ENCODE results near the gene FAM114A1. TPM values are rescaled to one million over a fixed set of nuclear protein-coding genes. Genes with fewer than 3 reads are reported as not detected.

The FAM114A1 gene
- polyA plus RNA-seq, 2 of the 4 experiments (the other 2 are of a cell fraction), result 44.2 to 55.4 TPM

DNA sequence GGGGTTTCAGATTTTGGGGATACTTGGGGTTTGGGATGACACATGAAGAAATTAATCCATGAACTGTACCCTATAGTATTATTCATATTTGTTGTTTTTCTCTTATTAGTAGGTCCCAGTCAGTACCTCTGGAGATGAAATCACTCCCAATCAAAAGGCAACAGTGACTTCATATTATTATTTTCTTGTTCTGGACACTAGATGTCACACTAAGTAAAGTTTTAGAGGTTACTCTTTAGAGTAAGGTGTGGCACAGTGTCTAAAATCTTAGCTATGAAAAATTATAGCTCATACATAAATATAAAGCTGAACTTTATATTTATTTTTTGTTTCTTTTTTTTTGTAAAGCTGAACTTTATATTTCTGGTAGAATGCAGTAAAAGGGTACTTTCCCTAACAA is 35.1 kb downstream of the FAM114A1 start (continued):
- TF ChIP-seq, protein P1, sequence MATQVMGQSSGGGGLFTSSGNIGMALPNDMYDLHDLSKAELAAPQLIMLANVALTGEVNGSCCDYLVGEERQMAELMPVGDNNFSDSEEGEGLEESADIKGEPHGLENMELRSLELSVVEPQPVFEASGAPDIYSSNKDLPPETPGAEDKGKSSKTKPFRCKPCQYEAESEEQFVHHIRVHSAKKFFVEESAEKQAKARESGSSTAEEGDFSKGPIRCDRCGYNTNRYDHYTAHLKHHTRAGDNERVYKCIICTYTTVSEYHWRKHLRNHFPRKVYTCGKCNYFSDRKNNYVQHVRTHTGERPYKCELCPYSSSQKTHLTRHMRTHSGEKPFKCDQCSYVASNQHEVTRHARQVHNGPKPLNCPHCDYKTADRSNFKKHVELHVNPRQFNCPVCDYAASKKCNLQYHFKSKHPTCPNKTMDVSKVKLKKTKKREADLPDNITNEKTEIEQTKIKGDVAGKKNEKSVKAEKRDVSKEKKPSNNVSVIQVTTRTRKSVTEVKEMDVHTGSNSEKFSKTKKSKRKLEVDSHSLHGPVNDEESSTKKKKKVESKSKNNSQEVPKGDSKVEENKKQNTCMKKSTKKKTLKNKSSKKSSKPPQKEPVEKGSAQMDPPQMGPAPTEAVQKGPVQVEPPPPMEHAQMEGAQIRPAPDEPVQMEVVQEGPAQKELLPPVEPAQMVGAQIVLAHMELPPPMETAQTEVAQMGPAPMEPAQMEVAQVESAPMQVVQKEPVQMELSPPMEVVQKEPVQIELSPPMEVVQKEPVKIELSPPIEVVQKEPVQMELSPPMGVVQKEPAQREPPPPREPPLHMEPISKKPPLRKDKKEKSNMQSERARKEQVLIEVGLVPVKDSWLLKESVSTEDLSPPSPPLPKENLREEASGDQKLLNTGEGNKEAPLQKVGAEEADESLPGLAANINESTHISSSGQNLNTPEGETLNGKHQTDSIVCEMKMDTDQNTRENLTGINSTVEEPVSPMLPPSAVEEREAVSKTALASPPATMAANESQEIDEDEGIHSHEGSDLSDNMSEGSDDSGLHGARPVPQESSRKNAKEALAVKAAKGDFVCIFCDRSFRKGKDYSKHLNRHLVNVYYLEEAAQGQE (IDR thresholded peaks at IDR 0.05), result no peak
- no peak for TF ChIP-seq ESRRA (IDR thresholded peaks at IDR 0.05; ENCODE audit: borderline replicate concordance, low read length)
- no peak for TF ChIP-seq MAZ (IDR thresholded peaks at IDR 0.05; ENCODE audit: borderline replicate concordance, low read depth, low read length)
- TF ChIP-seq TP53 (CRISPR knock-in tag; IDR thresholded peaks at IDR 0.05), result no peak
- TF ChIP-seq SMC3 (IDR thresholded peaks at IDR 0.05), result peak; percentile 60
- no peak for TF ChIP-seq FOSB (CRISPR knock-in tag; IDR thresholded peaks at IDR 0.05)

DNA sequence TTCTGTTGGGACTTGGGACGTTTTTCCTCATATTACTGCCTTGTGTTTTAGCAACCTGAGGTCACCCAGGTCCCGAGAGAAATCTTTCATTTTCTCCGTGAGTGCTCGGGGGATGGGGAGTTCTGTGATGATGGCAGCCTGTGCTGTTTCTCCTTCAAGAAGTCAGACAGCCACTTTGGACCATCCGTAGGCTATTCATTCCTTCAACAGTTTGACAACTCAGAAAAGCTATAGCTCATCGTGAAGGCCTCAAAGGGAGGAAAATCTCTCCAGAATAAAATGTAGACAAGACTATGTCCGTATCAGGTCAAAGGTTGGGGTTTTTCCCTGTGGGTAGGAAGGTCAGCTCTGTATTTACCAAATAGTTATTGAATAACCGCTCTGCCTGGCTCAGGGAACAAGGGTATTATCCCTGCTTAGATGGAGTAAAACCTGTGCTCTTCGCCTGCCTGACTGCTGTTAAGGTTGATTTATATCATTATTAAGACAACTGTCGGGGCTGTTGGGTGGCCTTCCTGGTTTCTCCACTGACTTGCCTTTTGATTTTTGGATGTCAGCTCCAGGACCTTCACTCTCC is 36.6 kb downstream of the FAM114A1 start:
- Histone ChIP-seq H3K9me3 (no peaks in the 10 kb centered on the region), H3K4me2 (peak overlapping the region; percentile 76), H3K4me1 (peaks cover 23% of the 10 kb centered on the region), H3K4me3 (no peak overlapping the region), H3K27ac (peak overlapping the region; percentile 26 to 64; a peak in 4 of 6 replicates)
- ChIA-PET CTCF (interaction anchor here (0.7 to 1.2 kb wide), 3 partner anchors 9 to 232 kb away, joined by 3 read pairs; no protein-coding TSS in a partner anchor), POLR2A (no interaction called here)
- ATAC-seq (peak in 1 of 2 experiments; percentile 69; a peak in 3 of 6 replicates), FAIRE-seq (no peak), DNase-seq (ENCODE audit: low read depth in 1 of 2, low spot score in 1 of 2) (peak in 1 of 2 experiments; percentile 13)
- 14% methylated on average over 10 of the region's 10 CpGs for WGBS (ENCODE audit: missing lambda C conversion rate)
- TF ChIP-seq ZC3H11A (IDR thresholded peaks at IDR 0.05) (no peak), SMC3 (IDR thresholded peaks at IDR 0.05) (no peak), NR3C1 (IDR thresholded peaks at IDR 0.05) (no peak), PHF8 (IDR thresholded peaks at IDR 0.05; ENCODE audit: borderline replicate concordance, low read depth) (no peak), TFCP2L1 (CRISPR knock-in tag; IDR thresholded peaks at IDR 0.05) (no peak), FOXS1 (CRISPR knock-in tag; IDR thresholded peaks at IDR 0.05) (no peak), SREBF2 (IDR thresholded peaks at IDR 0.05) (no peak), RFX5 (IDR thresholded peaks at IDR 0.05) (no peak)
- TF ChIP-seq, protein P2, sequence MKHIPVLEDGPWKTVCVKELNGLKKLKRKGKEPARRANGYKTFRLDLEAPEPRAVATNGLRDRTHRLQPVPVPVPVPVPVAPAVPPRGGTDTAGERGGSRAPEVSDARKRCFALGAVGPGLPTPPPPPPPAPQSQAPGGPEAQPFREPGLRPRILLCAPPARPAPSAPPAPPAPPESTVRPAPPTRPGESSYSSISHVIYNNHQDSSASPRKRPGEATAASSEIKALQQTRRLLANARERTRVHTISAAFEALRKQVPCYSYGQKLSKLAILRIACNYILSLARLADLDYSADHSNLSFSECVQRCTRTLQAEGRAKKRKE (CRISPR knock-in tag; IDR thresholded peaks at IDR 0.05; ENCODE audit: low read depth), result no peak
- TF ChIP-seq, protein P3, sequence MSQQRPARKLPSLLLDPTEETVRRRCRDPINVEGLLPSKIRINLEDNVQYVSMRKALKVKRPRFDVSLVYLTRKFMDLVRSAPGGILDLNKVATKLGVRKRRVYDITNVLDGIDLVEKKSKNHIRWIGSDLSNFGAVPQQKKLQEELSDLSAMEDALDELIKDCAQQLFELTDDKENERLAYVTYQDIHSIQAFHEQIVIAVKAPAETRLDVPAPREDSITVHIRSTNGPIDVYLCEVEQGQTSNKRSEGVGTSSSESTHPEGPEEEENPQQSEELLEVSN (IDR thresholded peaks at IDR 0.05; ENCODE audit: borderline replicate concordance, low read depth), result no peak

DNA sequence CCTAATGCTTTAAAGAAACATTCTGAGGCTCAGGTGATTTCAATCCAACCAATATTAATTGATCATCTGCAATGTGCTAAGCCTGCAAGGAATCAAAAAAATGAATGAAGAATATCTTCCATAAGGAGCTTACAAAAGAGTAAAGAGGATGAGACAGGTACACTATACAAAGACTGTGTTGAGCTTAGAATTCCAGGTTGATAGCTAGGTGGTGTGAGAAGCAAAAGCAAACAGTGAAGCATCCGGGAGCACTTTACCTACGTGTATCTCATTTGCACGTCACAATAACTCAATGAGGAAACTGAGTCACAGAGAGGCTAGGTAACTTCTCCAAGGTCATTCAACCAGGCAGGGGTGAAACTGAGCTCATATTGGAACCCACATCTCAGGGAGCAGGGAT is 37.1 kb downstream of the FAM114A1 start:
- Histone ChIP-seq H3K27ac (peak overlapping the region in 1 of 2 experiments; percentile 64; a peak in 3 of 6 replicates), H3K4me3 (no peak overlapping the region), H3K9me3 (no peaks in the 10 kb centered on the region), H3K4me1 (peaks cover 23% of the 10 kb centered on the region), H3K4me2 (peak overlapping the region; percentile 76)
- POLR2A ChIA-PET, result no interaction called here
- no peak for DNase-seq (ENCODE audit: low read depth in 1 of 2, low spot score in 1 of 2)
- 81% methylated on average over 3 of the region's 3 CpGs for WGBS (ENCODE audit: missing lambda C conversion rate)
- CTCF ChIA-PET, result interaction anchor here (0.7 to 1.2 kb wide), 3 partner anchors 9 to 231 kb away, joined by 3 read pairs; no protein-coding TSS in a partner anchor
- ATAC-seq, result no peak
- TF ChIP-seq EP300 (IDR thresholded peaks at IDR 0.05) (no peak), FOXS1 (CRISPR knock-in tag; IDR thresholded peaks at IDR 0.05) (no peak), ZC3H11A (IDR thresholded peaks at IDR 0.05) (no peak), SREBF2 (IDR thresholded peaks at IDR 0.05) (no peak), RAD21 (conservative IDR thresholded peaks at IDR 0.05 in 1 of 2, IDR thresholded peaks at IDR 0.05 in 1 of 2) (no peak), KDM1A (IDR thresholded peaks at IDR 0.05; ENCODE audit: low read depth) (no peak), CHD2 (IDR thresholded peaks at IDR 0.05; ENCODE audit: low read length, partially characterized antibody) (no peak), NFE2L2 (conservative IDR thresholded peaks at IDR 0.05; ENCODE audit: low read length) (no peak), FOSL2 (IDR thresholded peaks at IDR 0.05) (no peak), FOSL2 (CRISPR knock-in tag; IDR thresholded peaks at IDR 0.05) (no peak)
- TF ChIP-seq, protein P1 (IDR thresholded peaks at IDR 0.05), result no peak
- no peak for FAIRE-seq
